HG02943 (cell line): ENCODE data around the gene C12orf43.
"Not testable (repeated sequence)": the region's sequence is repeated elsewhere in the genome, so short reads cannot be mapped to it uniquely, and the experiment has no call there.

Experiments
- ATAC-seq: cut with Tn5 transposase; IDR thresholded peaks from one replicate; pipeline ENCODE4 v1.9.1; 2021; ENCODE audit warnings: mild to moderate bottlenecking, low read depth, moderate library complexity; ENCODE audit not compliant: unreplicated experiment

C12orf43 gene, protein sequence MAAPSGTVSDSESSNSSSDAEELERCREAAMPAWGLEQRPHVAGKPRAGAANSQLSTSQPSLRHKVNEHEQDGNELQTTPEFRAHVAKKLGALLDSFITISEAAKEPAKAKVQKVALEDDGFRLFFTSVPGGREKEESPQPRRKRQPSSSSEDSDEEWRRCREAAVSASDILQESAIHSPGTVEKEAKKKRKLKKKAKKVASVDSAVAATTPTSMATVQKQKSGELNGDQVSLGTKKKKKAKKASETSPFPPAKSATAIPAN

DNA sequence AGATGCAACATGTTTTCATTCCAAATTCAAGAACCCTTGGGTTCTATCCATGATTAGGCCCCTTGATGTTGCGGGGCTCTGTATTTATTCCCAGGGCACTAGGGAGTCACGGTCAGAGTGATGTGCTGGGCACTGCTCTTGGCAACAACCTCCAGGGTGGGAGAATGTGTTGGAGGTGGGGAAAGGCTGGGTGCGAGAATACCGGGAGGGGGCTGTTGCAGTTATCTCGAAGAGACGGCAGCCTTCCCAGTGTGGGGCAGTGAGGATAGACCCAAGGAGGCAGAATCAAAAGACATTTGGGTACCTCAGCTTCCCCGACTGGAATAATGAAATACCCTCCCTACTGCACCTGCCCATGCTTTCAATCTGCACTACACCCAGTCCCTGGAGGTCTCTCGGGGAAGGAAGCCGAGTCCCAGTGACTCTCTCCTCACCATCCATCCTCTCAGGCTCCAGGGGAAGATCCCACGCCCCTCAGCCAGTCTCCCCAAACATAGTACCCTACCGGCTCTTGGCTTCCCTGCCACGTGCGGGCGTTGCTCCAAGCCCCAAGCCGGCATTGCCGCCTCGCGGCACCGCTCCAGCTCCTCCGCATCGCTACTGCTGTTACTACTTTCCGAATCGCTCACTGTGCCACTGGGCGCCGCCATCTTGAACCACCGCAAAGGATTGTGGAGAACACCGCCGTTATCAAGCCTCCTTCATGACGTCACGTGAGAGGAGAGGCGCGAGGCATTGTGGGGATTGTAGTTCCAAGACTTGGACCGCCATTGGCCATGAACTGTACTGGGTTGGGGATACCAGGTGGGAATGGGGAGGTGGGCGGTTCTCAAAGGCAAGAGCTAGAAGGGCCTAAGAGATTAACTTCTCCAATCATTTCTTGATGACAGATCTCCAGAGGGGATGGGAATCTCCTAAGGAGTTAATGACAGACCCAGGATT is at the start of gene C12orf43:
TSS of gene C12orf43 (minus strand) at position 663 of the 942 bp plus-strand sequence. CDS start at position 650, 13 bp downstream.
- ATAC-seq: peak; percentile 93

DNA sequence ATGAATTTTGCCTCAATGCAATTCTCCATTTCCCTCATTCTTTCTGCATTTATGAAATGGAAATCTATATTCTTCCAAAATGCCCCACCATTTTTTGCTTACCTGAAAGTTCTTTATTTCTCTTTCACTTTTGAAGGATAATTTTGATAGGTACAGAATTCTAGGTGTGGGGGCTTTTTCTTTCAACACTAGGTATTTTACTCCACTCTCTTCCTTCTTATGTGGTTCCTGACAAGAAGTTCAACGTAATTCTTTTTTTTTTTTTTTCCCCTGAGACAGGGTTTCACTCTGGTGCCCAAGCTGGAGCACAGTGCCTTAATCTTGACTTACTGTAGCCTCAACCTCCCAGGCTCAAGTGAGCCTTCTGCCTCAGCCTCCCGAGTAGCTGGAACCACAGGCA is 49.1 kb upstream of the C12orf43 start:
- ATAC-seq: no peak

DNA sequence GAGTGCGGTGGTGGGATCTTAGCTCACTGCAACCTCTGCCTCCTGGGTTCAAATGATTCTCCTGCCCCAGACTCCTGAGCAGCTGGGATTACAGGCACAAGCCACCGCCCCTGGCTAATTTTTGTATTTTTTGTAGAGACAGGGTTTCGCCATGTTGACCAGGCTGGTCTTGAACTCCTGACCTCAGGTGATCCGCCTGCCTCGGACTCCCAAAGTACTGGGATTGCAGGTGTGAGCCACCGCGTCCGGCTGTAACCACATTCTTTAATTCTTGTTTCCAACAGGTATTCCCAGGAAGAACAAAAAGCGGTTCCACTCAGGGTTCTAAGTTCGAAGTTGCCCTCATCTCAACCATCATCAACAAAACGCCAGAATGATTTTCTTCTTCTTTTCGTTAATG is 48.3 kb upstream of the C12orf43 start:
- not testable (repeated sequence) for ATAC-seq

DNA sequence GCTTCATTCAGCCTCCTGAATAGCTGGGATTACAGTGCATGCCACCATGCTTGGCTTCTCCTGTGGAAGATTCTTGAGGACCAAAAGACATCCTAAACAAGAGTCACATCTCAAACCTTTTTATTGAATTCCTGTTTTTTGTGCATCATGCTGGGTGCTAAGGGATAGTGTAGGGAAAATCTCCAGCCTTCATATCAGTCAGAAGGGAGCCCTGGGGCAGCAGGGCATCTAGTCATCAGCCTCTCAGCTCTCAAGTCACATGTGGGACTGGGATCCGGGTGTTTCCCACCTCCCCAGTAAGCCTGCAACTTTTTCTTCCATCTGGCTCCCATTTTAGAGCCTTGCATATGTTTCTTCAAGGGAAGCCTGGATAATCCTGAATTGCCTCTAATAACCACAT is 47.8 kb upstream of the C12orf43 start:
- ATAC-seq: no peak

DNA sequence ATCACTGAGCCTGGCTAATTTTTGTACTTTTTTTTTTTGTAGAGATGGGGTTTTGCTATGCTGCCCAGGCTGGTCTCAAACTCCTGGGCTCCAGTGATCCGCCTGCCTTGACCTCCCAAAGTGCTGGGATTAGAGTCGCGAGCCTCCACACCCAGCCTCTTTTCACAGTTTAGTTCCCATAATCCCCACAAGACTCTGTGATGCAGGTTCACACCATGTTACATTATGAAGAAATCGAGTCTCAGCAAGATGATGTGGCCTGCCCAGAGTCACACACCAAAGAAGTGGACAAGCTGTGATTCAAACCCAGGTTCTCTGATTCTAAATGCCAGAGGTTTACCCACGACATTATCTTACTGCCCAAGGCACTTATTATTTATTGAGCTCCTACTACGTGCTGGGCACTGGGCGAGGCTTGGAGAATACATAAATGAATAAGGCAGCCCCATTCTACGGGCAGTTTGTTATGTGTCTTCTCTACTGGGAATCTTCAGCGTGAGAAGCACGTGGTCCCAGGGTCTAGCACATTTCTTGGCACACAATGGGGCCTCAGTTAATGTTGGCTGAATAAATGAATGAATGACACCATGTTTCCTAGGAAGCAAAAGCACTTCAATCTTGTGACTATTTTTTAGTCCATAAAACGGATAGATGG is 46.2 kb upstream of the C12orf43 start:
- no peak for ATAC-seq

DNA sequence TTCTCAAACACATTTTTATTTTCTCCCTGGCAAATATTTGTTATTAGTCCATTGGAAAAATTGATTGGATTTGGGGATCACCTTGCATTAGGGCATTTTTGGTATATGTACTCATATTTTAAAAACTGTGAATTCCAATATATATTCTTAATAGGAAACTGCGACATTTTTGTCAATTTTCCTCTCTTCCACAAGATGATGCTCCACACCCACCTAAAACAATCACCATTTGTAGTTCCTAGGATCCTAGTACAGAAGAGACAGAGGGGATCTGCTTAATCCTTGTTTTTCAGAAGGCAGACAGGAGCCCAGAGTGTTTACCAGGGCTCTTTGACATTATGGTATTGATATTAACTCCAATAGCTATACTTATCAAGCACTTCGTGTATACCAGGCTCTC is 45.5 kb upstream of the C12orf43 start:
- ATAC-seq: no peak

DNA sequence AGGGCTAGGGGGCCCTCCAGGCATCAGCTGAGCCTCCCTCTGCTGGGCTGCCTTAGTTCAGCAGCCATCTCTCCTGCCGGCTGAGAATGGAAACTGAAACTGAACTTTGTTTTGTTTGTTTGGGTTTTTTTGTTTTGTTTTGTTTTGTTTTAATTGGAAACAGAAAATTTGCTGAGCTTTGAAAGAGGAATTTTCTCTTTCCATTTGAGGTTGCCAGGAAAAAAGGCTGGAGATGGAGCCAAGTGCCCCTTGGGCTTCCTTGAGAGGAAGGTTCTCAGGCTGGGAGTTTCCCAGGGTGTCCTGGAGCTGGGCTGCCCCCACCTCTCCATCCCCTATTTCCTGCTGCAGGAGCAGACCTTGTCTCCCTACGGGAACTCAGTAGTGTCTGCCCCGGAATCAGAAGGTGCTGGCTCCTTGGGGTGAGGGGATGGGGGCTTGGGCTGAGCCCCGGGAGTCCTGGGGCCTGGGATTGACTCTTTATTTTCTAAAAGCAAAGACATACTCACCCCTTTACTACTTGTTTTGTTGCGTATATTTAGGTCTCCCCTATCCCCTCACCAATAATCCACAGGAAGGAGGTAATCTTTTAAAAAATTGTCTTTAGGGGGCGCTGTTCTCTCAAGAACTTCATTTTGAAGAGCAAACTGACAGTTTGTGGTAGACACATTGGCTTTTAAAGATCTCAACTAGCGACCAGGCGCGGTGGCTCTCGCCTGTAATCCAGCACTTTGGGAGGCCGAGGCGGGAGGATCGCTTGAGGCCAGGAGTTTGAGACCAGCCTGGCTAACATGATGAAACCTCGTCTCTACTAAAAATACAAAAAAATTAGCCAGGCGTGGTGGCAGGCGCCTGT is 44.1 kb upstream of the C12orf43 start:
- peak; percentile 72 for ATAC-seq

DNA sequence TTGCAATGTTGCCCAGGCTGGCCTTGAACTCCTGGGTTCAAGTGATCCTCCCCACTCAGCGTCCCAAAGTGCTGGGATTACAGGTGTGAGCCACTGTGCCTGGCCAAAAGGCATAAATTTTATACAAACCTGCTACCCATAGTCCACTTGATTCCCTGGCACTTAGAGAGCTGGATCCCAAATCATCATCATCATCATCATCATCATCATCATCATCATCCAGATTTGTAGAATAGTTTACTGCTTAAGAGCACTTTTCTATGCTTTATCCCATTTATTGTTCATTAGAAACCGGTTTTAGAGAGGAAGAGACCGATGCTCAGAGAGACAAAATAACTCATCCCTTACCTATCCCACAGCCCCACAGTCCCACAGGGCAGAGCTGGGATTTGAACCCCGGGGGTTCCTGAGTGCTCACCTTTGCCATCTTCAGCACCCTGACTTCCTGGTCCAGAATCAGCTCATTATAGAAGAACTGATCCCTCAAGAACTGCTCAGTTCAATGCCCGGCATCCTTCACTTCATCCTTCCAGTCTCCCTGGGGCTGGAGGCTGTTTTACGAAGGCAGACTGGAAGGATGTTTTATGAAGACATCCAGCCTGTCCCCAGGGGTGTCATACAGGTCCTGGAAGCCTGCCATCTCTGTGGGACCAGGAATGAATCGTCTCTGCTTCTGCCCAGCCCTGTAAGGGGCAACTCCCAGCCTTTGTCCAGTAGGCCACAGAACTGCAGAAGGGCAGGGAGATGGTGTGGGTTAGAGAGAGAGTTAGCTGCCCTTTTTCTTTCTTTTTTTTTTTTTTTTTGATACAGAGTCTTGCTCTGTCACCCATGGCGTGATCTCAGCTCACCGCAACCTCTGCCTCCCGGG is 43.0 kb upstream of the C12orf43 start:
- no peak for ATAC-seq

DNA sequence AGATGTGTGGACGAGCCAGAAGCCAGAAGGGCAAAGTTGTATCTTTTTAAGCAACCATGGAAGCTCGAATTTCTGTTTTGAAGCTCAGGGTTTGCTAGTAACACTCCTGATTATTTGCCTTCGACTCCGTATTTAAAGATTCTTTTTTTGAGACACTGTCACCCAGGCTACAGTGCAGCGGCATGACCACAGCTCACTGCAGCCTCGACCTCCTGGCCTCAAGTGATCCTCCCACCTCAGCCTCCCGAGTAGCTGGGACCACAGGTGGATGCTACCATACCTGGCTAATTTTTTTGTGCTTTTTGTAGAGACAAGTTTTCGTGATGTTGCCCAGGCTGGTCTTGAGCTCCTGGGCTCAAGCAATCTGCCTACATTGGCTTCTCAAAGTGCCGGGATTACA is 41.5 kb upstream of the C12orf43 start:
- no peak for ATAC-seq

DNA sequence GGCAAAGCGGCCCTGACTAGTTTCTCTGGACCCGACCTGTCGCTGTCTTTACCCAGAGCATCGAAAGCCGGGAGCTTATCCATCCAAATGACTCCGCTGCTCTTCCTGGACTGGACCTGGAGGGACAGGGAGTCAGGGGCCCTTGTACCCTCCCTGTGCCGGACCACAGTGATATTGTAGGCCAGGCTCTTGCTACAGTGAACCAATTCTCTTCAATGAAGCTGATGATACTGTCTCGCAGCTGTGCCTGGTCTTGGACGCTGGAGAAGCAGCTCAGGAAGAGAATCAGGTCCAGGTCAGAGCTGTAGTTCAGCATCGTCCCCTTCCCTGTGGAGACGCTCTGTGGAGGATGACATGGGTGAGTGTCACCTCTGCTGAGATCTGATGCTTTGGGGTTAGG is 37.4 kb upstream of the C12orf43 start:
- ATAC-seq: no peak

DNA sequence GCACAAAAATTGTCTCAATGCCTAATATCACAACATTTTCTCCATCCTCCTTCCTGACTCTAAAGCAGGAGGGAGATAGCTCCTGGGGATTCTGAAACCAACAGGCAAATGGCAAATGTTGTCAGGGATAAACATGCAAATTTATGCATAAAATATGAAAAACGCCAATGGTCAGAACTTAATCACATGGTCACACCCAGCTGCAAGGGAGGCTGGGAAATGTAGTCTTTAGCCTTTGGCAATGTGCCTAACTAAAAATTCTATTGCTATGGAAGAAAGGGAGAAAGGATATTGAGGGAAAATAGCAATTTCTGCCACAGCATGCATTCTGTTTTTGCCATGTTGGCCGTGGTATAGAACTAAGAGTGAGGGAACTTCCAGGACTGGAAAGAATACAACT is 34.4 kb upstream of the C12orf43 start:
- no peak for ATAC-seq

DNA sequence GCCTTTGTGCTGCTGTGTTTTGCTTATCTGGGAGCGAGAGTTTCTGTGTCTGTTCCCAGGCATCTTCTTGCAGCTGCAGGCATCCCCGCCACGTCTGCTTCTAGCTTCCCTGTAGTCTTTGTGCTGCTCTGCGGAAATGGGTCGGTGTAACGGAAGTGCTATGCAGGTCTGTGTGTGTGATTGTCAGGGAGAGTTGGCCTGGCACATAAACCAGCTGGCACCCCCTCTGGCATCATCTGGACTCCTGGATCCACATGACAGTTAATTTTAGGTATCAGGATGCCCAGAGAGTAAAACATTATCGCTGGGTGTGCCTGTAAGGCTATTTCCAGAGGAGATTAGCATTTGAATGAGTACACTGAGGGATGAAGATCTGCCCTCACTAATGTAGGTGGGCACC is 32.2 kb upstream of the C12orf43 start:
- no peak for ATAC-seq

DNA sequence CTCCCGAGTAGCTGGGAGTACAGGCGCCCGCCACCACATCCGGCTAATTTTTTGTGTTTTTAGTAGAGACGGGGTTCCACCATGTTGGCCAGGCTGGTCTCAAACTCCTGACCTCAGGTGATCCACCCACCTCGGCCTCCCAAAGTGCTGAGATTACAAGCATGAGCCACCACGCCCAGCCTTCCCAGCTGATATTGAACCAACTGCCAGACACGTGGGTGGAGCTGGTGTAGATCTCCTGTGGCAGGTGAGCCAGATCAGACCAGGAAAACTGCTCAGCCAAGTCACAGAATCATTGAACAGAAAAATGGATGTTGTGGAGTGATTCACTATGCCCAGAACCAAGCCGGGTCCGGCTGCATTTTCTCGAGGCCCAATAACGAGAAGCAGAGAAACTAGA is 31.1 kb upstream of the C12orf43 start:
- not testable (repeated sequence) for ATAC-seq

DNA sequence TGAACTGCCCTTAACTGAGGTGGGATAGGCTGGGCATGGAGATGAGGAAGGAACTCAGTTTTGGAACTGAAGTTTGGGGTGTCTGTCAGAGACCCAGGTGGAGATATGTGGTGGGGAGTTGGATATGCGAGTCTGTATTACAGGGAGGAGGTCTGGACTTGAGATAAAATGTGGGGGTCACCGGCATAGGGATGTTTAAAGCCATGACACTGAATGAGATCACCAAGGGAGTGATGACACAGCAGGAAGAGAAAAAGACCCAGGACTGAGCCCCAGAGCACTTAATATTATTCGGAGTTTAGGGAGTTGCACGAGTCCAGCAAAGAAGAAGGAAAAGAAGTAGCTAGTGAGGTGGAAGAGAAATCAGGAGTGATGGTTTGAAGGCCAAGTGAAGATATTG is 26.8 kb upstream of the C12orf43 start:
- no peak for ATAC-seq

DNA sequence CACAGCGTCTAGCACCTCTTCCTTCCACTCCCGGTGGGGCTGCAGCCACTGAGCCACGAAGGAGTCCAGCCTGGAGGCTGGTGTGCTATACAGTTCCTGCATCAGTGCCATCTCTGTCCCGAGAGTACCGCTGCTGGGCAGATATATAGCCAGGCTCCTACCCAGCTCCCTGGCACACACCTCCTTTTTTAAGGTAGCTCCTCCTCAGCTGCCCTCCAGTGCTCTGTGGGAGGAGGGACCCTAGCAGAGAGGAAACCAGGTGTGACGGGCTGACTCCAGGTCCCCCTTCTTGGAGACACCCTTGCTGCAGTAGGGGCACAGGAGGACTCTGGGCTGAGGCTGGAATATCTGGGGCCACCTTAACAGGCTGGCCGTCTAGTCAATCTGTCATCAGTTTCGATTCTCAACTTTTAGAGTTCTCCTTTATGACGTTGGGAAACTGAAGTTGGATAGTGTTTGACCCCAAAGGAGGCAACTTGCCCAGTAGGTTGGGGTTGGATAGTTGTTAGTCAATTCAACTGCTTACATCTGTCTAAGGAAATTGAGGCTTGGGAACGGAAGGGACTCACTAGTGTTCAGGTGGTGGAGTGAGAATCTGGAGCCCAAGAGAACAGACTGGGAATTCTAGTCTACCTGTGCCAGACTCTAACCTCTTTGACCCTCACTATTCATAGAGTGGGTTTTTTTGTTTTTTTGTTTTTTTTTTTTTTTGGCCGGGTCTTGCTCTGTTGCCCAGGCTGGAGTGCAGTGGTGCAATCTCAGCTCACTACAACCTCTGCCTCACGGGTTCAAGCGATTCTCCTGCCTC is 22.8 kb upstream of the C12orf43 start, which contains the start of gene OASL:
TSS of gene OASL (minus strand) at position 386 of the 808 bp plus-strand sequence. CDS start at position 111, 275 bp downstream.
- peak; percentile 75 for ATAC-seq

DNA sequence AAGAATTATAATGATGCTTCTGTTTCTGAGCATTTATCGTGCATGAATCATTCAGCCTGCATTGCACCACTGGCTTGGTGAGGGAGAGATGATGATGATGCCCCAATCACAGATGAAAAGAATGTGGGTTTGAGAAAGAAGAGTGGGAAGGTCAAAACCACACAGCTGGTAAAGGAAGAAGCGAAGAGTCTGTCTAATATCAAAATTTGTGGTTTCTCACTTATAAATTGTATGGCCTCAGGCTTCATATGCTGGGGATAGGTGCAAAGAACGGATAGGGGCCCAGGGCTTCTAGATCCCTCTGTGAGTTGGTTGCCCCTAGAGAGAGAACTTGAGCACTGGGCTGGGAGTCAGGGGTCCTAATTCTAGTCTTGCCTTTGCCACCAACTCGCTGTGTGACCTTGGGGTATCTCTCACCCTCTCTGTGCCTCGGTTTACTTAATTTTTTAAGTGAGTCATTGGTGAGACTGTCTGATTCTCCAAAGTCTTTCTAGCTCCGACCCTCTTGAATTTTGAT is 20.6 kb upstream of the C12orf43 start:
- no peak for ATAC-seq

DNA sequence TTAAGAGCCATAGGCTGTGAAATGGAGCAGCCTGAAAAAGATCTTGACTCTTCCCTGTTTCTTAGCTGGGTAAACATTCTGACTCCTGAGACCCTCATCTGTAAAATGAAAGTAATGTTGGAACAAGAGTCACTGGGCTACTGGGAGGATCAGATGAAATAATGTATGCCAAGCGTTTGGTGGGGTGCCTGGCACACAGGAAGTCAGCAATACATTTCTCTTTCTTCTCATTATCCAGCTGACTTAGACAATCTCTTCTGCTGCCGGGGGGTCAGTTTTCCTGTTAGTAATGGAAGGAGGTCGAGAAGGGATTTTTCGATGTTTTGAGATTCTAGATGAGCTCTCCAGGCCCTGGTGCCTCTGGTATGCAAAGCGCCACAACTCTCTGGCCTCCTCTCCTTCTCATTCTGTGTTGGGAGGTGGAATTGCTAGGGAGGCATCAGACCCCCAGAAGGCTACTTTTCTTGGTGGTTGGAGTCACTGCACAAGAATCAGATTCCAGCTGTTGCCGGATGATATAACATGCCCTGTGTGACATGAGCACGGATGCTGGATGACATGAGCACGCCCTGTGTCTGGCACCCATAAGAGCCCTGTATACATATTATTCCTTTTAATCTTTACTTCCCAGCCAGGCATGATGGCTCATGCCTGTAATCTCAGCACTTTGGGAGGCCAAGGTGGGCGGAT is 18.5 kb upstream of the C12orf43 start:
- no peak for ATAC-seq
